ENCODE data around the gene TIAM1.

Gene TIAM1

GRCh38 chr21:31198575-31198974, 145.5 kb downstream of the TIAM1 start:
- peak in 1 of 2 donors; percentile 68 for DNase-seq

GRCh38 chr21:31196724-31197123, 147.3 kb downstream of the TIAM1 start:
- DNase-seq, result no peak

DNA sequence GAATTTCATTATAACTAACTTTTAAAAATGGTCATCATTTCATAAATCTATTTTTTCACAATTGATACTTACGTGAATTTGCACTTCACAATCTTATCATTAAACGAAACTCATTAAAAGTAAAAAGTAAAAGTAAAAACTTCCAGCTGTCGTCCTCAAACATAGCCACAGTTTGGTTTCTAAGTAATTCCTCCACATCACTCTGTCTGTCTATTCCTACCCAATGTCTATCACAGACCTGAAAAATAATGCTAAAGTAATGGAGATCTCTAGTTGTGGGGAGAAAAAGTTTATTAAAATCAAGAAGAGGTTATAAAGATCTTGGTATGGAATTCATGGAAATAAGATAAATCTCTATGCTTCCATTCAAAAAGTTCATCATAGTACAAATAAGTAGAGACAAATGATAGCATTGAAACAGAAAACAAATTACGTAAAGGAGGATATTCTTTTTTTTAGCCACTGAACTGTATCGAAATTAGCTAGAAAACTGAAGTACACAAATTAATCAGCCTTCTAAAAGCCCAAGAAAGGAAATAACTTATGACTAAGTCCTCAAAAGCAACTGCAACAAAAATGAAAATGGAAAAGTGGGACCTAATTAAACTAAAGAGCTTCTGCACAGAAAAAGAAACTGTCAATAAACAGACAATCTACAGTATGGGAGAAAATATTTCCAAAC, 148.6 kb downstream of the TIAM1 start:
- DNase-seq, result no peak

- DNase-seq, result no peak
Measured at GRCh38 chr21:31194510-31195293, 149.4 kb downstream of the TIAM1 start.

DNA sequence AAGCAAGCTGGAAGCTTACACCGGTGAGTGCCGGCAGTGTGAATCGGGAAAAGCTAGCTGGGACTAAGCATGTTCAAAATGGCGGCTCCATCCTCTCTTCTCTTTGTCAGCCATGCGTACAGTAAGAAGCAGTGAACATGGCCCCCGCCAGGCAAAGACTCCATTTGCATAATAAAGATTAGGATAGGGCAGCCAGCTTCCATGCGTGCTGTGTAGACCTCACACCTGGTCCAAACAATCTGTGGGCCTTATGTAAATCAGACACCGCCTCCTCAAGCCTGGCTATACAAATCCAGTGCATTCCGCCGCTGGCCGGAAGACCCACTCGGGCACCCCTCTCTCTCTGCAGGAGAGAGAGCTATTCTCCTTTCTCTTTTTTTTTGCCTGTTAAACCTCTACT, 150.3 kb downstream of the TIAM1 start:
- DNase-seq, result no peak

- DNase-seq, result no peak
Measured at GRCh38 chr21:31191553-31191952, 152.5 kb downstream of the TIAM1 start.

GRCh38 chr21:31190516-31190915, 153.5 kb downstream of the TIAM1 start:
- DNase-seq, result no peak

- no peak for DNase-seq
Measured at GRCh38 chr21:31187499-31187898, 156.6 kb downstream of the TIAM1 start.

- peak in 1 of 2 donors; percentile 61 for DNase-seq
Measured at GRCh38 chr21:31186916-31187315, 157.1 kb downstream of the TIAM1 start.

GRCh38 chr21:31185663-31186062, 158.4 kb downstream of the TIAM1 start:
- DNase-seq, result peak in 1 of 2 donors; percentile 54

DNA sequence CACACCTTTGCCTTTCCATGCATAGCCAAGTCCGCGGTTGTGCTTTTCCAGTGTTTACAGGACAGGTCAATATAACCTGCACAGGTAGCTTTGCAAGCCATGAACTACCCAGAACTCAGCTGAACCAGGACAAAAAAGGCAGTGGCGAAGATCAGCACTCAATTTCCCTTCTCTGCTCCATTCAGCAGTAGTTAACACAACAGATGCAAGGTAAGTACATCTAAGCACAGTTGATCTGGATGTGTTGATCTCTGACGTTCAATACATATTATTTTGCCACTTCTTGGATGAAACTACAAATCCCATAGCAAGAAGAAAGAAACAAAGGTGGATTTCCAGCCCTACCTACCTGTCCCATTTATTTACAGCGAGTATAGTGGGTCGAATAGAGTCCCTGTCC, 159.2 kb downstream of the TIAM1 start:
- no peak for DNase-seq

DNA sequence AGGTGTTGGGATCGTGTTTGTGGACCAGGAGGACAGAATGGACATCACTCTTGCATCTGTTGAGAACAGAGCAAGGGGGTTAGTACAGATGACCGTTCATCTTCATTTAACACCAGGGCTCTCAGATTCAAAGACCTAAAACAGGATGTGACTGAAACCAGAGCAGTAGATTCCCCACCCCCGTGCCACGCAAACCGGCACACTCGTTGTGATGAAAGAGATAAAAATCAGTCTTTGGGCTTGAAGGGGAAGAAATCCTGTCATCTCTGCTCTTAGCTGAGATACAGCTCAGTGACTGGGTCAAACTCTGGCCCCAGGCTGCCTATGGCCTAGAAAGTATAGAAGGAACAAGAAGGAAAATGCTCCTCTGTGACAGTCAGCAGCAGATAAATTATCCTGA, 159.6 kb downstream of the TIAM1 start:
- DNase-seq, result peak; percentile 30 to 71

DNA sequence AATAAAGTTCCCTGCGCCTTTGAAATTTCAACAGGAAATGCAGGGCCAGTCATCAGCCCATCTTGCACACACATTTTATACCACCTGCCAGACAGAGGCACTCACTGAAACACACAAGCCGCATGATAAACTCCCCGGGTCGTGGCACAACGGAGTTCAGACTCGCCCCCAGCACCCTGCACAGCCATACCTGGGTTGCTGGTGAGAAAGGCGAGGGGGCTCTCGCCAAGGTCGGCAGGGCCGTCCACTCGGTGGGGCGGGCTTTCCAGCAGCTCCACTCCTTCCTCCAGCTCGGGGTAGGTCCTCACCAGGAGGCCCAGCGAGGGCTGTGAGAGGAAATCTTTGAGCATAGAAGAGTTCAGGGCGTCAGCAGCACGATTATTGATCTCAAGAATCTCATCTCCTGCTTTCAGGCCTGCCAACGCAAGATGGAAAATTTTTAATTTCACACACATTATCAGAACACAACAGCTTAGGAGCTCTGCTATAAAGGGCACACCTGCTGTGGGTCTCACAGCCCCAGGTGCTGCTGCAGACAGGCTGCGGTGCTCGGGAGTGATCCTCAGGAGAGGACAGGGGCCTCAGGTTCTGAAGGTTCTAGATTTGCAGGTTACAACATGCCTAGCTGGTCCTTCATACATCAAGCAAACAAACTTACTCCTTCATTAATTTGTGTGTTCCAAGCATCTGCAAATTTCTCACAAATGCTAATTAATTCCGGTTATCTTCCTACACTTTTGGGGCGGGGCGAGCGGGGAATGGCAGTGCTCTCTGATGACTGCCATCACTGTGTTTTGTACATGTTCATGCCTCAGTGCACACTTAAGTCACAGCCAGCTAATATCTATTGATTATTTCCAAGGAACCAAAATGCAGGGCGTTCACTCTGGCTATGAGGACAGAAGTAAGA, 161.6 kb downstream of the TIAM1 start:
- DNase-seq, result peak; percentile 22 to 63

DNA sequence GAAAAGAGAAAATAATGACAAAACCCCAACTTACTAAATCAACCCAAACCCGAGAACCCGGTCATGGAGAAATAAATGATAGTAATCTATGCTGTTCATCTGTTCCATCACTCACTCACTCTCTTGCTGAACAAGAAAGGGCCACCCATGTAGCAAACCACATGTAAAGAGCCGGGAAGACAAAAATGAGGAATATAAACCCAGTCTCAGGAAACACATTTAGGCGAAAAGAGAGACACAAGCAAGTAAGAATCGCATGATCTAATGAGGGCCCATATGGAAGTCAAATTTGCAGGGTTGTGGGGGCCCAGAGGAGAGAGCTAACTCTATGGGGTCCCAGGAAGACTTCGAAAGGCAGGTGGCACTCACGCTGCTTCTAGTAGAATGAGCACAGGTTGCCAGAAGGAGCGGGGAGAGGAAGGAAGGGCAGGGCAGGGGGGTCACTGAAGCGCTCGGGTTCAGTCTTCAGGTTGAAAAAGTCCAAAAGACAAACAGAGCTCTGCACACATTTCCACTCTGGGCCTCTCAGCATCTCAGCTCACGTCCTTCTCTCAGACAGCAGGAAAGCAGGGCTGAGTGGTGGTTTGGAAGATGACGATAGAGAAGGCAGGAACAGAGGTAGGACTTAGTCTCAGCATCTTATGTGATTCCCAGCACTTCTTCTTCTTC, 162.8 kb downstream of the TIAM1 start:
- DNase-seq, result peak in 1 of 2 donors; percentile 44

DNA sequence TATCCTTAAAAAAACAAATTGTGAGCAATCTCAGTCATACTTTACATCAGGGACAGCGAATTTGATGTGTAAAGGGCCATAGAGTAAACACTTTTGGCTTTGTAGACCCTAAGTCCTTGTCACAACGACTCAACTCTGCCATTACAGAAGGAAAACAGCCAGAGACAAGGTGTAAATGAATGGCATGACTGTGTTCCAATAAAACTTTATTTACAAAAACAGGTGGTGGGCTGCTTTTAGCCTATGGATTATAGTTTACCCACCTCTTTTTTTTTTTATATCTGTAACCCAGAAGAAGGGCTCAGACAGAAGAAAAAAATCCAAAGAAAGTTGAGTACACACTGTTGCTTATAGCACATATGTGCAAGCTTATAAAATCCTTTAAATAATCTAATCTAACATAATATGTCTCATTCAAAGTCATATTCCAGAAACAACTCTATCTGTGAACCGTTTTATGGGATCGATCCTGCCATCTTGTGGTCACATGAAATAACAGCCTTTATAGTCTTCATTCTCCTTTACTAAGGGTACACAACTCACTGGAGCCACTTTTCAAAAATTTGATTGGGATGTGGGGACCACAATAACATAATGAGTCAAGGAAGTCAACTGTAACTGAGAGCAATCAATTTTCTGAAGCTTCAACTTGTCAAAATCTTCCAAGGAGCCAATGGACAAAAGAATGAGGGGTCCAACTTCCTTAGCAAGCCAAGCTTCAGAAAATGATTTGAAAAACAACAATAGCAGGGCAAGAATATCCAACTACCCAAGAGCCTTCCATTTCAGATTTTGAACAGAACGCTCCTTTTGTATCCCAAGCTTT, 163.6 kb downstream of the TIAM1 start:
- peak; percentile 24 to 65 for DNase-seq

GRCh38 chr21:31176725-31177124, 167.3 kb downstream of the TIAM1 start:
- no peak for DNase-seq

- DNase-seq, result no peak
Measured at GRCh38 chr21:31176080-31176551, 167.9 kb downstream of the TIAM1 start.

DNA sequence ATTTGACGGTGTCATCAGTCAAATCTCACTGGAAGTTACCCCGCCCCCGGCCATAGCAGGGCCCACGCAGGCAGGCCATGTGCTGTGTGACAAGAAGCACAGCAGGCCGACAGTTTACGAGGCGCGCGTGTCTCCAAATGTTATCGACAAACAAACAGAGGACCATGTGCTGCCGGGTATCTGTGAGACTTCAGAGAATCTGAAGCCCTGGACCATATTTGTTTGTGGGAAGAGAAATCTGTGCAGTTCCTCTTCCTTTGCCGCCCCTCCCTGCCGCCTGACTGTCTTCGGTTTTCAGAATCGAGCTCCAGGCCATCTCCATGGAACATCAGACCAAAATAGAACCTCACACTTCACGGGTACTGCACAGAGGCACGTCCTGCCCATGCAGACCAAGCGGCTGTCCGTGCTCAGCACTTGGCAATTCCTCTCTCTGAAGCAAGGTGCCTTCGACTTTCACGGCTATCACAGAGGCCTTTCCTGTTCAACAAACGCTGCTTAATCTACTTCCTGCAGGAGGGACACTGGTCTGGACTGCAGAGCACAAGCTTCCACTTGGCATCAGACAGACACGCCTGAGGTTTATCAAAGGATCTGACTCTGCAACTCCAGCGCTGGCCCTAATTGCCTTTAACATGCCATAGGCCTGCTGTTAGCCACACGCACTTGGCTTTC, 170.0 kb downstream of the TIAM1 start:
- DNase-seq, result peak in 1 of 2 donors; percentile 34

DNA sequence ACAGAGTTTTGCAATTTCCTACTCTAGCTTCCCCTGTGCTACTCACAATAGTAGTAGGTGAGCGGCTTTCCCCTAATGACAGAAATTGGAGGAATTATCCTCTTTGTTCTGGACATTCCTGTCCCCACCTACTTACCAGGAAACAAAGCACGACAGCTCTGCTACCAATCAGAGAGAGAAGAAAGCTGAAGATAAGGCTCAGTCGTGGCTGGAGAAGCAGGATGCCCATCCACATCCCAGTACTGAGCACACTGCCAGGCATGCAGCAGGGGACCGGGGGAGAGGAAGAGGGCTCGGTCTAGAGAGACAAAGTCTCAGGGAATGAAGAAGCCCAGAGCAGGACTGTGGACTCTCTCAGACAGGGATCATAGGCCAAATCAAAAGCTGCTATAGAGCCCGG, 171.7 kb downstream of the TIAM1 start:
- no peak for DNase-seq

DNA sequence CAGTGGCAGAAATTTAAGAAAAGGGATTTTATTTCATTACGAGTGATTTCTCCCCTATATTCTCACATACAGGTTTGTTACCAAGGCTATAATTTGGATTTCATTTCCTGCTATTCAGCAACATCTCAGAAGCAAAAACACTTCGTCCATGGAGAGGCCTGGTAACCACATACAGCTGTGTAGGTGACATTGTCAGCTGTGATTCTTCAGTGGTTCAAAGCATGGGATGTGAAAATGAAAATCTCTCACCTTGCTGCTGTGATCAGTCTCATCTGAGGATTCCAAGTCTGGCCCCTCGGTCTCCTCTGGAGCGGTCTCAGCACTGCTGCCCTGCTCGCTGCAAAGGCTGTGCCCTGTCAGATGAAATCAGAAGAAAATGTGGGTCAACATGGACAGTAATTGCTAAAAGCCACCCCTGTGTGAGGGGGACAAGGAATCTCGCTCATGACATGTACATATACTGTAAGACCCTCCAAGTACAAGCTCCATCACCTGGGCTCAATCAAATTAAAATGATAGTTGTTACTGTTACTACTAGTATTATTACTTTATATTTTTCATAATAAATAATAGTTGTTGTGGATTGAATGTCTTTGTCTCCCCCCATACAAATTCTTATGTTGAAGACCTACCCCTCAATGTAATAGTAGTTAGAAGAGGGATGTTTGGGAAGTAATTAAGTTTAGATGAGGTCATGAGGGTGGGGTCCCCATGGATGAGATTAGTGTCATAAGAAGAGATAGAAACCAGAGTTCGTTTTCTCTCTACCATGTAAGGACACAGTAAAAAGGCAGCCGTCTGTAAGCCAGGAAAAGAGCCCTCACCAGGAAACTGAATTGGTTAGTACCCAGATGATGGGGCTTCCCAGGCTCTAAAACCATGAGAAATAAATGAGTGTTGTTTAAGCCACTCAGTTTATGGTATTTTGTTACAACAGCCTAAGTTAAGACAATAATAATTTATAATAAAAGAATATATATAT, 179.1 kb downstream of the TIAM1 start:
- DNase-seq, result no peak
